Hypothalamus (tissue), 51 donors: Measurements from ENCODE around the gene ROBO1.
"Not testable (repeated sequence)": the region's sequence is repeated elsewhere in the genome, so short reads cannot be mapped to it uniquely, and the experiment has no call there.

Experiments used
- DNase-seq, 51 donors: peaks; one replicate each; lab custom pipeline; 2025; lab: John Stamatoyannopoulos, UW

ROBO1 gene

DNA sequence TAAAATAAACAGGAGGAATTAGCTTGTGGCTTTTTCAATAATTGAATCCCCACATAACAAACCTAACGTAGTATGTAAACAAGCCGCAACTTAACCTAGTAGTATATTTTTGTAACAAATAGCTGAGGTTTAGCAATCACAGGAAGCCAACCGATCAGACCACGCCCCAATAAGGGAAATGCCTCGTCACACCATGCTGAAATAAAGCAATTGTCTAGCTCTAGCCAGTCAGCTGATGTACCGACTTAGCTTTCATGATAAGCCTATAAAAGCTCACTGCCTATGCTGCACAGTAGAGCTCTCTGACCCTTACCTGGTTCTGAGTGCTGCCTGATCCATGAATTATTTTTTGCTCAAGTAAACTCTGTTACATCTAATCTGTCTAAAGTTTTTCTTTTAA lies 208.9 kb downstream of the ROBO1 start:
- no peak for DNase-seq

DNA sequence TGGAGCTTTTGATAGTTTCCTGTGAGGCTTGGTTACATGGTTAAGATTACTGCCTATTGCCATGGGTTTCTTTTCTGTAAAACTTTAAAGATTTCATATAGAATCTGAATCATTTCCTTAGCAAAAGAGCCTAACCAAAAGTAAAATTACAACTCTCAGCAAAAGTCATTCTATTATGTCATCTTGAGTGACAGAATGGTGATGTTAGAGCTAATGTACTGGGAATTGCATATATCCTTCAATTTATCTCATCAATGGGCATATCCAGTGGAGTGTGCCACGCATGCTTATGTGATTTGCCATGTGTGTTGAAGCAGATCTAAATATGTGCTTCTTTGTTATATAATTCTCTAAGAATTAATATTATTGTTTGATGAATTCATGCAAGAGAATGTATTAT lies 212.1 kb downstream of the ROBO1 start:
- no peak for DNase-seq

DNA sequence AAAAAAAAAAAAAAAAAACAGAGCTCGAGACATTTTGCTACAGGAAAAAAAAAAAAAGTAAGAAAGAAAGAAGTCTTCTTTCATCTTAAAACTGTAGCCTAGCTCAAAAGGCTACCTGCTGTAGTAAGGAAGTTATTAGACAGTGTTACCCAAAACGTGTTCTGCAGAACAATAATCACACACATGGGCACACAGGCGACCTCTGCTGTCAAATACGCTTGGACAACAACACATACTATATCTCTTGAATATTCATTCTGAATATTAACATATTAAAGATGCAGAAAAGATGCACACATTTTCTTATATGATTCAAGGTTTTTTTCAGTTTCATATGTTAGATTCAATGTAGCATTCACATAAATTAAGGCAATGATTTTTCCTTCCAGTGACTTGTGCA lies 215.8 kb downstream of the ROBO1 start:
- DNase-seq = no peak

GRCh38 chr3:79551321-79551892 lies 216.4 kb downstream of the ROBO1 start:
- no peak for DNase-seq

DNA sequence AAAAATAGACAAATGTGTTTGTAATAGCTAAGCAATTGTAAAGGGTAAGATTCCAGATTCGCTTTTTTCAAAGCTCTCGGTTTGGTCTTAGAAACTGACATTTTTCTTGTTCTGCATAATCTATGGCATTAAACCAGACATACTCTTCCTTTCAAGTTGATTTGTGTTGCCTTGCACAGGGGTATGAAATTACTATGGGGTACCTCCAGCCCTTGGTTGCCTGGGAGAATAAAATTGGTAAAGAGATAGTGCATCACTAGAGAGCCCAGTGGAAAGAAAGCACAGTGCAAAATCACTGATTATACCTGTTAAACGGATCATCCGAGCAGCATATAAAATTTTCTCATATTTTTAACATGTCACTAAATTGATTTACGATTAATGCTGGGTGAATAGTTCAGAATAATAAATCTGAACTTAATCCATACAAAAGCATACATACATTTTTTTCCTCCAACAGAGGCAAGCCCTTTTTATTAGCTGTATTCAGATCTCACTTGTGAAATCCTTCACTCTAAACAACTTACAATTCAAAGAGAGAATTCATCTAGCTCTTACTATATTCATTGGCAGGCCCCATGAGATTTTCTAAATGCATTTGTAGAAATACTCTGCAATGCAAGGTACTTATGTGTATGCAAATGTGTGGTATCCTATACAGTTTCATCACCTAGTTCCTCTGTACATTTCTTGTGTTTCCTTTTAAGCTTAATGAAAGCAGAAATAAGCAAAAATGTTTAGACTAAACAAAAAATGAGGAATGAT lies 224.4 kb downstream of the ROBO1 start:
- DNase-seq = no peak

DNA sequence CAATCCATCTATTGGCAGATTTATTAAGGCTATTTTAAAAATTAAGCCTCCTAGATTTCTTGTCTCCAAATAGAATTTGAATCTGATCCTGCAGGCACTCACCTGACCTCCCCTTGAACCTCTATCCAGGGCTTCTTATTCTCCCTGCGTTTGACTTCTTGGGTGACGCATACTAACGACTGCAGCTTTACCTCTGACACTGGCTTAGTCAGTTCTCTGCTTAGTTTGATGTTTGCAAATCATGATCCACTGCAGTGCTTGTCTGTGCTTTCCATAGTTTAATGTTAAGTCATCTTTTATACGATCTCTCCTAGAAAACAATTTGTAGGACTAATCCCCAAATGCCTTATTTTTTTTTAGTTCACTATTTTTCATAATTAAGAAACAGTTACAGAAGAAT lies 233.1 kb downstream of the ROBO1 start:
- DNase-seq = no peak

DNA sequence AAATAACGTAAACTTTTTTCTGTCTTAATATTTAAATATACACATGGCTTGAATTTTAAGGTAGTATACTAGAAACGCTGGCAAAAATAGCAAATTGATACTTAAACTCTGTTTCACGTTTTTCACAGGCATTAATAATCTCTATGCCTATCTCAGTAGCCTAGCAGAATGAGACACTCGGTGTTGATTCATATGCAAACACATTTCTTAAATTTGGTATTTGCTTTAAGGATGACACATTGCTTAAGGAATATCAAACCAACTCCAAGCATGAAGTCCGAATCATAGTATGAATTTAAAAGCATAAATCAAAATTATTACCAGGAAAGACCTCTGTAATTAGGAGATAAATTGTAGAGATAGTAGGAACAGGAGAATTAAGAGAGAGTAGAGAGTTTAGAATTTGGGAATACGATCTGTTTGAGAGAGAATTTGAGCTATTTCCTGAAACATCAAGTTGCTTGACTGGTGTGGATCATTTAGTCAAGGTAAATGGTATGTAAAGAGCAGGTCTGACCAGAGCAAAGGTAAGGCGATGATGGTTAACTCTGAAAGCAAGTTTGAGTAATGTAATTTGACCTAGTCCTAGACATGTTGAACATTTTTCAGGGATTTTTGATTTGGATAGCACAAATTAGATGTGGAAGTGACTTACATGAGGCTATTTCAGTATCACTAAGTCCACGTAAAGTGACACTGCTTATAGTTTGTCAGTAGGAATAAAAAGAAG lies 236.1 kb downstream of the ROBO1 start:
- no peak for DNase-seq

DNA sequence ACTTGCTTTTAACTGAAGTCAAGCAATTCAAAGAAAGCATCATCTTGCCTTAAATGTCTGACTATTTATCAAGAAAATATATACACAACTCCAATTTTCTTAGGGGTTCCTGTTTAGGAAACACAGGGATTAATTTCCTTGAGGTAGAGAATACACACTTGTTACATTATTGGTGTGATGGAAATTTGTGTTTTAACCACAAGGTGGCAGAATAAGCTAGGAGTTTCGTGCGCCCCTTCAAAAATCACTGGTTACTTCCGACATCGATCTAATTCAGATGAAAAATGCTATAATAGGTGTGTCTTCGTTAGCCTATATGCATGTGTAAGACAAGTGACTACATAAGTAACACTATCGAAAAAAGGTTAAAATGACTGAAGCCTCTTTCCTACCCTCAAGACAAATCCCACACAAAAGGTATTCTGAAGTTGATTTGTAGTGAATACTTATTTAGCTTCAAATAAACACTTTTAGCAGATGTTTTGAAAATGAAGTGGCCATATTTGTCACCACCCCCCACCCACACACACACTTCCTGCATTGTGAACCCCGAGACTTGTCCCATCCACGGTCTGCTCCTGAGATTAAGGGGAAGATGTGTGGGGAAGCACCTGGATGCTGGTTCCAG lies 246.5 kb downstream of the ROBO1 start:
- peak in 5 of 51 donors; percentile 1 to 46 (median 3) for DNase-seq

GRCh38 chr3:79517766-79518413 lies 249.9 kb downstream of the ROBO1 start:
- DNase-seq = peak in 7 of 51 donors; percentile 2 to 23 (median 5)

GRCh38 chr3:79516795-79517194 lies 251.0 kb downstream of the ROBO1 start:
- DNase-seq = no peak

DNA sequence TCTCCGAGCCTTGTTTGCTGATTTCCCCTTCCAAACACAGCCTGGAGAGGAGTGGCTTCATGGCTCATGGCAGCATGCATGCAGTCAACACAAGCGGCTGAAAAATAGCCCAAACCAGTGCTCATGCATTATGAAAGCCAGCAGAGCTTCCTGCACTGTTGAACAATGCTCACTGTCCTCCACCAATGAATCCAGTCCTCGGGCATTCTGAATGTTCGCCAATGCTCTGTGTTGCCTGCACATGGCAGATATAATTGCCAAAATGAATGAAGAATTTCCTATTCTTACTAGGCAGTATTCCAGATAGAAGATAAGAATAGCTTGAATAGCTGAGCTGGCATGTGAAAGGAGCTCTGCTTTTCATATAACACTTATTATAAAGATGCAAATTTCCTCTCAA lies 252.7 kb downstream of the ROBO1 start:
- peak in 14 of 51 donors; percentile 4 to 55 (median 28) for DNase-seq

DNA sequence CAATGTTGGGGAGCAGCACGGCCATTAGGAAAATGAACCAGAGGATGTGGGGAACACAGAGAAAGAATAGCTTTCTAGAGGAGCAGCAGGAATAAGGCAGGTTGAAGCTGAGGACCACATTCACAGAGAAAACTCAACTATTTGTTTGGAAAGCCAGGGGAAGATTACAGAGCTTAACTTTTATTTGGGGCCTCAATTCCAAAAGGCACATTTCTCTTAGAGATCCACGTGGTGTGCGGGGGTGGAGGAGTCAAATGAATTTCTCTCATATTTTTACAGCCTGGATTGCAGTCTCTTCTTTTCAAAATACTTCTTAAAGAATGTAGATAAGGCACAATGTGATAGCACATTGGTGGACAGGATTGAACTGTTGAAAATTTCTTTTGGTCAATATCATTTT lies 253.7 kb downstream of the ROBO1 start:
- no peak for DNase-seq

DNA sequence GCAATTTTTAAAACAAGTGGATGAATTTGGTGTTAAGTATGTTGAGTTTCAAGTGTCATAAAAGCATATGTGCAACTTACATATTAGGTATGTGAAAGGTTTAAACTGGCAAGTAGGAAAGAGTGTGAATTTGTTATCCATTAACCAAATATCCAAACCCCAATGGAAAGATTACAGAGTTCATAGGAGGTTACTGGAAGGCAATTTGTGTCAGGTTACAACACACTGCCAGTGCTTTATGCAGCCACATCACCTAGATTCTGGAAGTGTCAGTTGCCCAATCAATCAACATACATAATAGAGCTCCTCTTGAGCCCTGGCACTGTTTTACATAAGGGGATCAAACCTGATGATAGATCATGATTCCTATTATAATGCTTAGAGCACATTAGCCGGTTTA lies 261.0 kb downstream of the ROBO1 start:
- DNase-seq = no peak

- DNase-seq = not testable (repeated sequence)
Observed at GRCh38 chr3:79502216-79502681, 265.5 kb downstream of the ROBO1 start.

GRCh38 chr3:79497447-79498111 lies 270.2 kb downstream of the ROBO1 start:
- peak in 1 of 51 donors; percentile 9 for DNase-seq

GRCh38 chr3:79491029-79491641 lies 276.7 kb downstream of the ROBO1 start:
- no peak for DNase-seq

DNA sequence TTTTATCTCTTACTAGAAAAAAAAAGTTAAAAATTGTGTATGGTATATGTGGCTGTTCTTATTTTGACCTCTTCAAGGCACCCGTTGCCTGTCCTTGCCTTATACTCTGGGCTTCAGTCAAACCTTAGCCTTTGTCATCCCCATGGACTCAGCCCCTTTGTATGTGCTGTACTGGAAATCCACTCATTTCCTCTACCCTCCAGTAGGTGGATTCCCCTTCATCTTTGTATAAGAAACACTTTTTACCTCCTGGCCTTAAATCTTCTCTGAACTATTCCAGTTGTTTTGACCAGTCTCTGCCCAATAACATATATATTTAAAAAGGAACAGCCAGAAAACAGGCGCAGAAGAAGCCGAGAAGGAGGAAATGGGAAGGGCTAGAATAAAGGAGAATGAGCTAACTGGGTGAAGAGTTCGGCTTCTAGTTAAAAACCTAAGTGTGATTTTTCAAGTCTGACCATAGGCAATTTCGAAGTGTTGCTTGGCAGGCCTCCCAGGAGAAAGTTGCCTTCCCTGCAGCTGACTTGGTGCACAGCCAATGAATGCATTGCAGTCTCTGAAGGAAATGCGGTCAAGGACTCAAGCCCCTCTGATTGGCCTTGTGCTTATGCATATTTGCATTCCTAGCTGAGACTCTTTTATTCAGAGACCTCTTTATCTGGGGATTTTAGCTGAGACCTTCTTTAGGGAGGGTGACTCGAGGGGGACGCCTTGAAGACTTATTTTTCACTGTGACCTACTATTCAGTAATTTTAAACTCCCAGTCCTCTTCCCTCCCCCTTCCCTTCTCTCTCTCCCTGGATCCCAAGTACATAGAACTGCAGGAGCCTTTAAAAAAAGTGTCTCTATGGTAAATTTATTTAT lies 277.4 kb downstream of the ROBO1 start:
- peak in 15 of 51 donors; percentile 1 to 51 (median 12) for DNase-seq

DNA sequence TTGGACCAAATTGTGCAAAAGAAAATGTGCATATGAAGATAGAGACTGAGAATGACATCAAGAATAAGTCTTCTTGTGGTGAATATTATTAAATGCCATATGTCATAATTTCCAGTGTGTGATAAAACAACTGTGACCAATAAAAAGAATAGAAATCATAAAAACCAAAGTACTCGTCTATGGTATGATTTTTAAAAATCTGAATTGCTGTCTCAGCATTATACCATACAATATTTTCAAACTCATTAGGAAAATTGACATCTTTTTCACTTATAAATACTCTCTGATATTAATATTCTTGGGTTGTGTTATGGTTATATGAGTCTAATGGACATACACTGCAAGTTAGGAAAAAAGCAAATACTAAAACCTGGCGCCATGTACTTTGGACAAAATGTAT lies 279.4 kb downstream of the ROBO1 start:
- no peak for DNase-seq

- no peak for DNase-seq
Observed at GRCh38 chr3:79480746-79481145, 287.1 kb downstream of the ROBO1 start.
